ENCODE results near the gene PGBD4. TPM values are rescaled to one million over a fixed set of nuclear protein-coding genes. Genes with fewer than 3 reads are reported as not detected.
A peak's percentile ranks its signal among the peaks of the same experiment; 100 is the strongest.
"Not testable (repeated sequence)": the region's sequence is repeated elsewhere in the genome, so short reads cannot be mapped to it uniquely, and the experiment has no call there.

The PGBD4 gene
- total RNA-seq, 1 experiment from 2014 or later: 1.5 TPM

- no peak for TF ChIP-seq CTCF (IDR thresholded peaks at IDR 0.05; ENCODE audit: insufficient read depth in 1 of 2, low read depth in 1 of 2, low read length in 1 of 2, severe bottlenecking in 1 of 2, unreplicated experiment in 1 of 2)
- Mint-ChIP-seq H3K4me3 (ENCODE audit: unreplicated experiment) (no peak overlapping the region), H3K27me3 (ENCODE audit: insufficient read depth, unreplicated experiment) (no peaks in the 10 kb centered on the region), H3K4me1 (ENCODE audit: low read depth, unreplicated experiment) (peaks cover 1% of the 10 kb centered on the region), H3K9me3 (ENCODE audit: unreplicated experiment) (no peaks in the 10 kb centered on the region), H3K36me3 (ENCODE audit: insufficient read depth, unreplicated experiment) (no peaks in the 10 kb centered on the region), H3K27ac (ENCODE audit: unreplicated experiment) (no peak overlapping the region)
- Histone ChIP-seq H3K4me1 (no peaks in the 10 kb centered on the region), H3K36me3 (ENCODE audit: control insufficient read depth, insufficient read depth, low read length) (no peaks in the 10 kb centered on the region), H3K27me3 (replicated peaks; ENCODE audit: control insufficient read depth, insufficient read depth, low read length) (no peaks in the 10 kb centered on the region), H3K9me3 (no peaks in the 10 kb centered on the region), H3K4me3 (ENCODE audit: low read depth, low read length) (no peak overlapping the region)
- ChIA-PET CTCF (no interaction called here), POLR2A (no interaction called here)
- BruUV-seq (replicated peaks): no TSS peak
- no peak for DNase-seq
- intact Hi-C loops (cut with micrococcal nuclease; ENCODE audit: unreplicated experiment): no loop called here
These were observed 14.7 kb downstream of the PGBD4 start for GRCh38 chr15:34116620-34117019.

GRCh38 chr15:34119291-34119690, 17.4 kb downstream of the PGBD4 start:
- Histone ChIP-seq H3K27me3 (replicated peaks; ENCODE audit: control insufficient read depth, insufficient read depth, low read length) (no peaks in the 10 kb centered on the region), H3K4me1 (no peaks in the 10 kb centered on the region), H3K4me3 (ENCODE audit: low read depth, low read length) (no peak overlapping the region), H3K9me3 (no peaks in the 10 kb centered on the region), H3K36me3 (ENCODE audit: control insufficient read depth, insufficient read depth, low read length) (no peaks in the 10 kb centered on the region)
- TF ChIP-seq CTCF (IDR thresholded peaks at IDR 0.05; ENCODE audit: insufficient read depth in 1 of 2, low read depth in 1 of 2, low read length in 1 of 2, severe bottlenecking in 1 of 2, unreplicated experiment in 1 of 2): no peak
- Mint-ChIP-seq H3K36me3 (ENCODE audit: insufficient read depth, unreplicated experiment) (no peaks in the 10 kb centered on the region), H3K4me3 (ENCODE audit: unreplicated experiment) (no peak overlapping the region), H3K9me3 (ENCODE audit: unreplicated experiment) (no peaks in the 10 kb centered on the region), H3K27ac (ENCODE audit: unreplicated experiment) (no peak overlapping the region), H3K27me3 (ENCODE audit: insufficient read depth, unreplicated experiment) (no peaks in the 10 kb centered on the region), H3K4me1 (ENCODE audit: low read depth, unreplicated experiment) (peaks cover 10% of the 10 kb centered on the region)
- no TSS peak for BruUV-seq (replicated peaks)
- DNase-seq: peak in 1 of 2 experiments; percentile 11
- intact Hi-C loops (cut with micrococcal nuclease; ENCODE audit: unreplicated experiment): loop anchor here (2.0 kb wide), 1 partner anchor 90 kb away; no protein-coding TSS in a partner anchor
- ChIA-PET CTCF (interaction anchor here (1.2 kb wide), 1 partner anchor 91 kb away, joined by 3 read pairs; the partner anchor contains the start of gene KATNBL1), POLR2A (no interaction called here)

GRCh38 chr15:34120420-34120819, 18.5 kb downstream of the PGBD4 start:
- H3K4me1 ChIP-seq; H3K27me3 ChIP-seq (replicated peaks; ENCODE audit: control insufficient read depth, insufficient read depth, low read length); H3K27me3 Mint-ChIP-seq (ENCODE audit: insufficient read depth, unreplicated experiment); H3K4me3 Mint-ChIP-seq (ENCODE audit: unreplicated experiment); H3K36me3 Mint-ChIP-seq (ENCODE audit: insufficient read depth, unreplicated experiment); H3K9me3 ChIP-seq; POLR2A ChIA-PET; H3K9me3 Mint-ChIP-seq (ENCODE audit: unreplicated experiment); H3K27ac Mint-ChIP-seq (ENCODE audit: unreplicated experiment); BruUV-seq (replicated peaks); DNase-seq; H3K4me3 ChIP-seq (ENCODE audit: low read depth, low read length); intact Hi-C loops (cut with micrococcal nuclease; ENCODE audit: unreplicated experiment); H3K36me3 ChIP-seq (ENCODE audit: control insufficient read depth, insufficient read depth, low read length): not testable (repeated sequence)
- H3K4me1 Mint-ChIP-seq (ENCODE audit: low read depth, unreplicated experiment): peaks cover 10% of the 10 kb centered on the region
- CTCF ChIA-PET: interaction anchor here (1.4 kb wide), 1 partner anchor 10 kb away, joined by 7 read pairs; no protein-coding TSS in a partner anchor

GRCh38 chr15:34121786-34122185, 19.9 kb downstream of the PGBD4 start:
- H3K9me3 ChIP-seq: not testable (repeated sequence)

More at GRCh38 chr15:34121786-34122185, 19.9 kb downstream of the PGBD4 start:
- intact Hi-C loops (cut with micrococcal nuclease; ENCODE audit: unreplicated experiment); H3K36me3 Mint-ChIP-seq (ENCODE audit: insufficient read depth, unreplicated experiment); H3K27me3 ChIP-seq (replicated peaks; ENCODE audit: control insufficient read depth, insufficient read depth, low read length); H3K4me3 ChIP-seq (ENCODE audit: low read depth, low read length); BruUV-seq (replicated peaks); POLR2A ChIA-PET; H3K27me3 Mint-ChIP-seq (ENCODE audit: insufficient read depth, unreplicated experiment); H3K4me1 ChIP-seq; CTCF ChIA-PET; H3K36me3 ChIP-seq (ENCODE audit: control insufficient read depth, insufficient read depth, low read length); H3K9me3 Mint-ChIP-seq (ENCODE audit: unreplicated experiment); DNase-seq: not testable (repeated sequence)
- peak overlapping the region; percentile 76 for H3K27ac Mint-ChIP-seq (ENCODE audit: unreplicated experiment)
- H3K4me3 Mint-ChIP-seq (ENCODE audit: unreplicated experiment): peak overlapping the region; percentile 40
- peaks cover 10% of the 10 kb centered on the region for H3K4me1 Mint-ChIP-seq (ENCODE audit: low read depth, unreplicated experiment)
